ENCODE results near the gene LGALS9. TPM values are rescaled to one million over a fixed set of nuclear protein-coding genes. Genes with fewer than 3 reads are reported as not detected.
A peak's percentile ranks its signal among the peaks of the same experiment; 100 is the strongest.

LGALS9 gene
- total and polyA plus RNA-seq, 4 donors = 26.8 to 64.0 (median 54.1) TPM

- DNase-seq (peak; percentile 44 to 71), ATAC-seq (ENCODE audit: low FRiP score) (no peak)
- Histone ChIP-seq H3K27ac (ENCODE audit: low read depth in 1 of 2, low read length in 2 of 2) (no peak overlapping the region), H3K27me3 (ENCODE audit: control insufficient read depth in 1 of 2, insufficient read depth in 2 of 2, low read length in 1 of 2) (no peaks in the 10 kb centered on the region), H3K9me3 (ENCODE audit: control insufficient read depth, low read length) (no peaks in the 10 kb centered on the region), H3K4me3 (ENCODE audit: low read length in 2 of 2) (no peak overlapping the region), H3K4me1 (ENCODE audit: control insufficient read depth in 1 of 2, insufficient read depth in 2 of 2, low read length in 2 of 2) (no peaks in the 10 kb centered on the region), H3K36me3 (ENCODE audit: control insufficient read depth in 1 of 2, insufficient read depth in 2 of 2, low read length in 1 of 2) (peaks cover 0 to 10% of the 10 kb centered on the region in 2 donors)
- WGBS, 2 donors = 87 to 88% methylated on average over 16 of the region's 16 CpGs
- intact Hi-C loops (cut with DNase I) = loop anchor here in 1 of 2 donors (10.0 kb wide), 1 partner anchor 223 kb away; no protein-coding TSS in a partner anchor
These were observed 23.4 kb upstream of the LGALS9 start for GRCh38 chr17:27607521-27608091.

- DNase-seq (peak; percentile 24 to 30), ATAC-seq (ENCODE audit: low FRiP score) (no peak)
- Histone ChIP-seq H3K36me3 (ENCODE audit: control insufficient read depth in 1 of 2, insufficient read depth in 2 of 2, low read length in 1 of 2) (peaks cover 0 to 12% of the 10 kb centered on the region in 2 donors), H3K9me3 (ENCODE audit: control insufficient read depth, low read length) (no peaks in the 10 kb centered on the region), H3K4me1 (ENCODE audit: control insufficient read depth in 1 of 2, insufficient read depth in 2 of 2, low read length in 2 of 2) (no peaks in the 10 kb centered on the region), H3K27ac (ENCODE audit: low read depth in 1 of 2, low read length in 2 of 2) (no peak overlapping the region), H3K27me3 (ENCODE audit: control insufficient read depth in 1 of 2, insufficient read depth in 2 of 2, low read length in 1 of 2) (no peaks in the 10 kb centered on the region), H3K4me3 (ENCODE audit: low read length in 2 of 2) (no peak overlapping the region)
- intact Hi-C loops (cut with DNase I) = loop anchor here in 1 of 2 donors (10.0 kb wide), 1 partner anchor 224 kb away; no protein-coding TSS in a partner anchor
- WGBS, 2 donors = 95 to 98% methylated on average over 11 of the region's 11 CpGs
These were observed 22.4 kb upstream of the LGALS9 start for GRCh38 chr17:27608328-27609230.

GRCh38 chr17:27609611-27610303, 21.2 kb upstream of the LGALS9 start:
- H3K4me1 ChIP-seq (ENCODE audit: control insufficient read depth in 1 of 2, insufficient read depth in 2 of 2, low read length in 2 of 2) = no peaks in the 10 kb centered on the region
- ATAC-seq (ENCODE audit: low FRiP score) = no peak
- 66 to 74% methylated on average over 11 of the region's 11 CpGs for WGBS, 2 donors
- H3K4me3 ChIP-seq (ENCODE audit: low read length in 2 of 2) = no peak overlapping the region
- H3K9me3 ChIP-seq (ENCODE audit: control insufficient read depth, low read length) = no peaks in the 10 kb centered on the region
- intact Hi-C loops (cut with DNase I) = loop anchor here in 1 of 2 donors (10.0 kb wide), 1 partner anchor 225 kb away; no protein-coding TSS in a partner anchor
- H3K27me3 ChIP-seq (ENCODE audit: control insufficient read depth in 1 of 2, insufficient read depth in 2 of 2, low read length in 1 of 2) = no peaks in the 10 kb centered on the region
- peak; percentile 50 to 60 for DNase-seq
- peaks cover 0 to 11% of the 10 kb centered on the region in 2 donors for H3K36me3 ChIP-seq (ENCODE audit: control insufficient read depth in 1 of 2, insufficient read depth in 2 of 2, low read length in 1 of 2)
- no peak overlapping the region for H3K27ac ChIP-seq (ENCODE audit: low read depth in 1 of 2, low read length in 2 of 2)

GRCh38 chr17:27610304-27610677, 20.7 kb upstream of the LGALS9 start:
- ATAC-seq (ENCODE audit: low FRiP score) (no peak), DNase-seq (peak; percentile 27 to 35)
- H3K36me3 ChIP-seq (ENCODE audit: control insufficient read depth in 1 of 2, insufficient read depth in 2 of 2, low read length in 1 of 2) = peaks cover 0 to 9% of the 10 kb centered on the region in 2 donors
- H3K9me3 ChIP-seq (ENCODE audit: control insufficient read depth, low read length) = no peaks in the 10 kb centered on the region
- intact Hi-C loops (cut with DNase I) = no loop called here
- H3K4me1 ChIP-seq (ENCODE audit: control insufficient read depth in 1 of 2, insufficient read depth in 2 of 2, low read length in 2 of 2) = no peaks in the 10 kb centered on the region
- no peaks in the 10 kb centered on the region for H3K27me3 ChIP-seq (ENCODE audit: control insufficient read depth in 1 of 2, insufficient read depth in 2 of 2, low read length in 1 of 2)
- 94 to 95% methylated on average over 4 of the region's 4 CpGs for WGBS, 2 donors
- no peak overlapping the region for H3K27ac ChIP-seq (ENCODE audit: low read depth in 1 of 2, low read length in 2 of 2)
- no peak overlapping the region for H3K4me3 ChIP-seq (ENCODE audit: low read length in 2 of 2)

- 91% methylated on average over 3 of the region's 3 CpGs for WGBS, 2 donors
- intact Hi-C loops (cut with DNase I) = no loop called here
These were observed 18.7 kb upstream of the LGALS9 start for GRCh38 chr17:27612160-27612770.

GRCh38 chr17:27613433-27613832, 17.6 kb upstream of the LGALS9 start:
- 90 to 92% methylated on average over 3 of the region's 3 CpGs for WGBS, 2 donors
- intact Hi-C loops (cut with DNase I) = no loop called here

More at GRCh38 chr17:27612160-27612770, 18.7 kb upstream of the LGALS9 start:
- H3K36me3 ChIP-seq (ENCODE audit: control insufficient read depth in 1 of 2, insufficient read depth in 2 of 2, low read length in 1 of 2) = peaks cover 0 to 9% of the 10 kb centered on the region in 2 donors
- H3K4me1 ChIP-seq (ENCODE audit: control insufficient read depth in 1 of 2, insufficient read depth in 2 of 2, low read length in 2 of 2) = no peaks in the 10 kb centered on the region
- H3K4me3 ChIP-seq (ENCODE audit: low read length in 2 of 2) = no peak overlapping the region
- DNase-seq (no peak), ATAC-seq (ENCODE audit: low FRiP score) (no peak)
- no peaks in the 10 kb centered on the region for H3K9me3 ChIP-seq (ENCODE audit: control insufficient read depth, low read length)
- H3K27me3 ChIP-seq (ENCODE audit: control insufficient read depth in 1 of 2, insufficient read depth in 2 of 2, low read length in 1 of 2) = no peaks in the 10 kb centered on the region
- H3K27ac ChIP-seq (ENCODE audit: low read depth in 1 of 2, low read length in 2 of 2) = no peak overlapping the region

GRCh38 chr17:27615121-27615520, 15.9 kb upstream of the LGALS9 start:
- 96 to 99% methylated on average over 1 of the region's 1 CpG for WGBS, 2 donors
- ATAC-seq (ENCODE audit: low FRiP score) (no peak), DNase-seq (no peak)
- intact Hi-C loops (cut with DNase I) = no loop called here
- Histone ChIP-seq H3K27ac (ENCODE audit: low read depth in 1 of 2, low read length in 2 of 2) (no peak overlapping the region), H3K36me3 (ENCODE audit: control insufficient read depth in 1 of 2, insufficient read depth in 2 of 2, low read length in 1 of 2) (peaks cover 0 to 9% of the 10 kb centered on the region in 2 donors), H3K4me3 (ENCODE audit: low read length in 2 of 2) (no peak overlapping the region), H3K9me3 (ENCODE audit: control insufficient read depth, low read length) (no peaks in the 10 kb centered on the region), H3K4me1 (ENCODE audit: control insufficient read depth in 1 of 2, insufficient read depth in 2 of 2, low read length in 2 of 2) (no peaks in the 10 kb centered on the region), H3K27me3 (ENCODE audit: control insufficient read depth in 1 of 2, insufficient read depth in 2 of 2, low read length in 1 of 2) (no peaks in the 10 kb centered on the region)

More at GRCh38 chr17:27613433-27613832, 17.6 kb upstream of the LGALS9 start:
- DNase-seq (peak in 1 of 2 donors; percentile 15), ATAC-seq (ENCODE audit: low FRiP score) (no peak)
- no peak overlapping the region for H3K4me3 ChIP-seq (ENCODE audit: low read length in 2 of 2)
- H3K27ac ChIP-seq (ENCODE audit: low read depth in 1 of 2, low read length in 2 of 2) = no peak overlapping the region
- H3K36me3 ChIP-seq (ENCODE audit: control insufficient read depth in 1 of 2, insufficient read depth in 2 of 2, low read length in 1 of 2) = peaks cover 0 to 12% of the 10 kb centered on the region in 2 donors
- H3K4me1 ChIP-seq (ENCODE audit: control insufficient read depth in 1 of 2, insufficient read depth in 2 of 2, low read length in 2 of 2) = no peaks in the 10 kb centered on the region
- H3K27me3 ChIP-seq (ENCODE audit: control insufficient read depth in 1 of 2, insufficient read depth in 2 of 2, low read length in 1 of 2) = no peaks in the 10 kb centered on the region
- no peaks in the 10 kb centered on the region for H3K9me3 ChIP-seq (ENCODE audit: control insufficient read depth, low read length)

- no peak overlapping the region for H3K4me3 ChIP-seq (ENCODE audit: low read length in 2 of 2)
- H3K27ac ChIP-seq (ENCODE audit: low read depth in 1 of 2, low read length in 2 of 2) = no peak overlapping the region
- peak in 1 of 2 donors; percentile 19 for DNase-seq
- H3K36me3 ChIP-seq (ENCODE audit: control insufficient read depth in 1 of 2, insufficient read depth in 2 of 2, low read length in 1 of 2) = peaks cover 0 to 7% of the 10 kb centered on the region in 2 donors
- 79 to 82% methylated on average over 4 of the region's 4 CpGs for WGBS, 2 donors
- no peaks in the 10 kb centered on the region for H3K27me3 ChIP-seq (ENCODE audit: control insufficient read depth in 1 of 2, insufficient read depth in 2 of 2, low read length in 1 of 2)
- no peak for ATAC-seq (ENCODE audit: low FRiP score)
- no peaks in the 10 kb centered on the region for H3K4me1 ChIP-seq (ENCODE audit: control insufficient read depth in 1 of 2, insufficient read depth in 2 of 2, low read length in 2 of 2)
- intact Hi-C loops (cut with DNase I) = no loop called here
- no peaks in the 10 kb centered on the region for H3K9me3 ChIP-seq (ENCODE audit: control insufficient read depth, low read length)
These were observed 14.6 kb upstream of the LGALS9 start for GRCh38 chr17:27616414-27616813.

Data from aorta (tissue), 5 donors.